ENCODE results near the gene ECHDC3. TPM values are rescaled to one million over a fixed set of nuclear protein-coding genes. Genes with fewer than 3 reads are reported as not detected.

ECHDC3 gene
- total and polyA plus RNA-seq, 2 of the 13 experiments (the other 11 are each of a cell fraction or from before 2014, with no cell fraction given), result not detected

DNA sequence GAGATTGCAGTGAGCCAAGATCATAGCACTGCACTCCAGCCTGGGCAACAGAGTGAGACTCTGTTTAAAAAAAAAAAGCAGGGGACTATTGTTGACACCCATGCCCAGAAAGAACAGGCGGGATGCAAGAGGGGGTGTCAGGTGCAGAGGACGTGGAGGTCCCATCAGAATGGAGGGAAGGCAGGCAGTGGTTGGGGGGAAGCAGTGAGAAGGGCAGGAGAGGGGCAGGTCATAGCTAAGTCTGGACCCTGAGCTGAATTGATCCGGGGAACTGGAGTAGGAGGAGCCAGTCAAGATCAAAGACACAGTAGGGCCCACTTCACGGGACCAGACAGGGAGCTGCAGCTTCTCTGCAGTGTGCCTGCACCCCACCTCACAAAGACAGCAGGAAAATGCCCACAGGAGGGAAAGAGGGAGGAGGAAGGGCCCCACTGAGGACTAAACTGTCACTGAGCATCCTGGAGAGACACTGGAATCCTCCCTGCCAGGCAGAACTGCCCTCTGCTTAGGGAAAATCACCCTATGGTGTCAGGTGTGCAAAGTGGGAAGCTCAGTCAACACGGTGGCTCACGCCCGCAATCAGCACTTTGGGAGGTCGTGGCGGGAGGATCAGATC lies 27.3 kb upstream of the ECHDC3 start (continued):
- TF ChIP-seq ZBTB8A (CRISPR knock-in tag; IDR thresholded peaks at IDR 0.05; ENCODE audit: borderline replicate concordance, low read depth), result no peak
- TF ChIP-seq, protein P1, sequence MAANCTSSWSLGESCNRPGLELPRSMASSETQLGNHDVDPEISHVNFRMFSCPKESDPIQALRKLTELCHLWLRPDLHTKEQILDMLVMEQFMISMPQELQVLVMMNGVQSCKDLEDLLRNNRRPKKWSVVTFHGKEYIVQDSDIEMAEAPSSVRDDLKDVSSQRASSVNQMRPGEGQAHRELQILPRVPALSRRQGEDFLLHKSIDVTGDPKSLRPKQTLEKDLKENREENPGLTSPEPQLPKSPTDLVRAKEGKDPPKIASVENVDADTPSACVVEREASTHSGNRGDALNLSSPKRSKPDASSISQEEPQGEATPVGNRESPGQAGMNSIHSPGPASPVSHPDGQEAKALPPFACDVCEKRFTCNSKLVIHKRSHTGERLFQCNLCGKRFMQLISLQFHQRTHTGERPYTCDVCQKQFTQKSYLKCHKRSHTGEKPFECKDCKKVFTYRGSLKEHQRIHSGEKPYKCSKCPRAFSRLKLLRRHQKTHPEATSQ (CRISPR knock-in tag; IDR thresholded peaks at IDR 0.05; ENCODE audit: borderline replicate concordance), result no peak
- TF ChIP-seq, protein P2, sequence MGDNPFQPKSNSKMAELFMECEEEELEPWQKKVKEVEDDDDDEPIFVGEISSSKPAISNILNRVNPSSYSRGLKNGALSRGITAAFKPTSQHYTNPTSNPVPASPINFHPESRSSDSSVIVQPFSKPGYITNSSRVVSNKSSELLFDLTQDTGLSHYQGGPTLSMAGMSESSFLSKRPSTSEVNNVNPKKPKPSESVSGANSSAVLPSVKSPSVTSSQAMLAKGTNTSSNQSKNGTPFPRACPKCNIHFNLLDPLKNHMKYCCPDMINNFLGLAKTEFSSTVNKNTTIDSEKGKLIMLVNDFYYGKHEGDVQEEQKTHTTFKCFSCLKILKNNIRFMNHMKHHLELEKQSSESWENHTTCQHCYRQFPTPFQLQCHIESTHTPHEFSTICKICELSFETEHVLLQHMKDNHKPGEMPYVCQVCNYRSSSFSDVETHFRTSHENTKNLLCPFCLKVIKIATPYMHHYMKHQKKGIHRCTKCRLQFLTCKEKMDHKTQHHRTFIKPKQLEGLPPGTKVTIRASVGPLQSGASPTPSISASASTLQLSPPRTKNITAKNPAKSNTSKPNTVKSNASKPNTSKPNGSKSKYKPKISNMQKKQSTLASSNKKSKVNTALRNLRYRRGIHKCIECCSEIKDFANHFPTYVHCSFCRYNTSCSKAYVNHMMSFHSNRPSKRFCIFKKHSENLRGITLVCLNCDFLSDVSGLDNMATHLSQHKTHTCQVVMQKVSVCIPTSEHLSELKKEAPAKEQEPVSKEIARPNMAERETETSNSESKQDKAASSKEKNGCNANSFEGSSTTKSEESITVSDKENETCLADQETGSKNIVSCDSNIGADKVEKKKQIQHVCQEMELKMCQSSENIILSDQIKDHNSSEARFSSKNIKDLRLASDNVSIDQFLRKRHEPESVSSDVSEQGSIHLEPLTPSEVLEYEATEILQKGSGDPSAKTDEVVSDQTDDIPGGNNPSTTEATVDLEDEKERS (CRISPR knock-in tag; IDR thresholded peaks at IDR 0.05), result peak; percentile 35; the same call in 1 of the 2 replicates
- no peak for TF ChIP-seq ZNF225 (CRISPR knock-in tag; IDR thresholded peaks at IDR 0.05)
- TF ChIP-seq, protein P3, sequence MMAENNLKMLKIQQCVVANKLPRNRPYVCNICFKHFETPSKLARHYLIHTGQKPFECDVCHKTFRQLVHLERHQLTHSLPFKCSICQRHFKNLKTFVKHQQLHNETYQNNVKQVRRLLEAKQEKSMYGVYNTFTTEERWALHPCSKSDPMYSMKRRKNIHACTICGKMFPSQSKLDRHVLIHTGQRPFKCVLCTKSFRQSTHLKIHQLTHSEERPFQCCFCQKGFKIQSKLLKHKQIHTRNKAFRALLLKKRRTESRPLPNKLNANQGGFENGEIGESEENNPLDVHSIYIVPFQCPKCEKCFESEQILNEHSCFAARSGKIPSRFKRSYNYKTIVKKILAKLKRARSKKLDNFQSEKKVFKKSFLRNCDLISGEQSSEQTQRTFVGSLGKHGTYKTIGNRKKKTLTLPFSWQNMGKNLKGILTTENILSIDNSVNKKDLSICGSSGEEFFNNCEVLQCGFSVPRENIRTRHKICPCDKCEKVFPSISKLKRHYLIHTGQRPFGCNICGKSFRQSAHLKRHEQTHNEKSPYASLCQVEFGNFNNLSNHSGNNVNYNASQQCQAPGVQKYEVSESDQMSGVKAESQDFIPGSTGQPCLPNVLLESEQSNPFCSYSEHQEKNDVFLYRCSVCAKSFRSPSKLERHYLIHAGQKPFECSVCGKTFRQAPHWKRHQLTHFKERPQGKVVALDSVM (CRISPR knock-in tag; IDR thresholded peaks at IDR 0.05), result peak; percentile 73
- no peak for TF ChIP-seq ZNF615 (CRISPR knock-in tag; IDR thresholded peaks at IDR 0.05; ENCODE audit: borderline replicate concordance)
- no peak for TF ChIP-seq ZNF766 (CRISPR knock-in tag; IDR thresholded peaks at IDR 0.05; ENCODE audit: borderline replicate concordance)
- TF ChIP-seq ZNF713 (CRISPR knock-in tag; IDR thresholded peaks at IDR 0.05), result 0 out of 2 replicates have a peak, but pooled peaks have one; percentile 30
- no peak; the same call in 1 of the 2 replicates for TF ChIP-seq LBX2 (CRISPR knock-in tag; IDR thresholded peaks at IDR 0.05; ENCODE audit: borderline replicate concordance)
- peak; percentile 21; the same call in 1 of the 2 replicates for TF ChIP-seq MAX (IDR thresholded peaks at IDR 0.05)
- no peak for TF ChIP-seq ZZZ3 (CRISPR knock-in tag; IDR thresholded peaks at IDR 0.05; ENCODE audit: borderline replicate concordance)
- TF ChIP-seq ZHX1 (CRISPR knock-in tag; IDR thresholded peaks at IDR 0.05; ENCODE audit: low read depth), result no peak
- TF ChIP-seq ZNF709 (CRISPR knock-in tag; IDR thresholded peaks at IDR 0.05), result peak; percentile 39; the same call in 1 of the 2 replicates
- no peak for TF ChIP-seq MTA3 (CRISPR knock-in tag; IDR thresholded peaks at IDR 0.05)
- no peak; the same call in 1 of the 2 replicates for TF ChIP-seq ZNF550 (CRISPR knock-in tag; IDR thresholded peaks at IDR 0.05; ENCODE audit: borderline replicate concordance)
- 0 out of 2 replicates have a peak, but pooled peaks have one; percentile 19 for TF ChIP-seq JUND (CRISPR knock-in tag; IDR thresholded peaks at IDR 0.05)
- TF ChIP-seq TARDBP (CRISPR knock-in tag; IDR thresholded peaks at IDR 0.05), result peak; percentile 64; the same call in 1 of the 2 replicates
- no peak for TF ChIP-seq SOX6 (IDR thresholded peaks at IDR 0.05)
- peak; percentile 86 for TF ChIP-seq SOX6 (CRISPR knock-in tag; IDR thresholded peaks at IDR 0.05)

Data from HepG2 (cell line).